HepG2 (cell line): ENCODE measurements around the gene MAP10. TPM values are rescaled to one million over a fixed set of nuclear protein-coding genes. Genes with fewer than 3 reads are reported as not detected.

Experiments
- ATAC-seq: fragments of 200-7000 bp; cut with Tn5 transposase; 3 replicates; pipeline ENCODE4 v1.9.1; 2020; ENCODE audit warnings: mild to moderate bottlenecking, moderate library complexity
- Bru-seq: library from RNA; stranded (reverse); fragments of 400-500 nt; gene quantifications from one replicate; lab custom pipeline; 2021; lab: Mats Ljungman, UMichigan
- BruChase-seq, 2 experiments: library from RNA; stranded (reverse); fragments of 400-500 nt; gene quantifications; one replicate each; lab custom pipeline; 2021; lab: Mats Ljungman, UMichigan
- BruUV-seq: library from RNA; stranded (reverse); fragments of 400-500 nt; replicated peaks from 2 replicates; lab custom pipeline; 2021; lab: Mats Ljungman, UMichigan
- CTCF ChIA-PET: fragments of 300-600 bp; formaldehyde crosslinking; extraction: SDS; loops from one replicate; lab custom pipeline; 2021; ENCODE audit warnings: low total read pairs, inconsistent platforms, low intra/inter-chr PET ratio; lab: Yijun Ruan, JAX
- POLR2A ChIA-PET: fragments of 350-600 bp; sonication (Branson Sonifier 250); formaldehyde crosslinking; loops from one replicate; lab custom pipeline; 2020; ENCODE audit warnings: antibody characterized with exemption, inconsistent platforms; lab: Yijun Ruan, JAX
- DNase-seq: peaks from one replicate; pipeline ENCODE4 v3.0.0-alpha.2; 2015; ENCODE audit warnings: low spot score
- FAIRE-seq: peaks from 3 replicates; lab custom pipeline; 2011; peaks lifted over from hg19 to GRCh38; lab: Jason Lieb, UNC
- H2AFZ ChIP-seq: one replicate; pipeline ENCODE4 v1.6.1; 2011; ENCODE audit warnings: low read length, inconsistent platforms
- H3K27ac ChIP-seq: fragments of 300-600 bp; 3 replicates; pipeline ENCODE4 v1.8.0; 2011; ENCODE audit warnings: mixed run types, mild to moderate bottlenecking, mixed read lengths, low read length, inconsistent platforms; ENCODE audit not compliant: insufficient read depth; ENCODE audit errors: extremely low read length
- H3K27me3 ChIP-seq, 2 experiments: fragments of 200-600 bp in 1 of 2; 2 replicates in 1 of 2; 3 replicates in 1 of 2; pipeline versions ENCODE4 v1.6.0 to v1.8.0; 2011; ENCODE audit warnings: low read length in 2 of 2, mild to moderate bottlenecking in 2 of 2, moderate library complexity in 2 of 2, inconsistent platforms in 1 of 2; ENCODE audit not compliant: insufficient read depth in 2 of 2, control insufficient read depth in 1 of 2
- H3K36me3 ChIP-seq, 2 experiments: fragments of 200-600 bp in 1 of 2; replicated peaks in 1 of 2; 2 replicates in 1 of 2; 3 replicates in 1 of 2; pipeline versions ENCODE4 v1.5.1 to v1.8.0; 2011; ENCODE audit warnings: low read length in 2 of 2, inconsistent platforms in 1 of 2; ENCODE audit not compliant: insufficient read depth in 2 of 2, control insufficient read depth in 1 of 2
- H3K4me1 ChIP-seq: 2 replicates; pipeline ENCODE4 v1.5.1; 2012; ENCODE audit warnings: low read length, inconsistent platforms; ENCODE audit not compliant: insufficient read depth
- H3K4me2 ChIP-seq: 2 replicates; pipeline ENCODE4 v1.6.0; 2011; ENCODE audit warnings: low read depth, low read length, inconsistent platforms
- H3K4me3 ChIP-seq, 3 experiments: fragments of 200-600 bp in 1 of 3; sonication (generic), shearing (Covaris generic) in 1 of 3; replicated peaks in 1 of 3; 2 replicates each; pipeline ENCODE4 v1.5.1; 2011 to 2016; ENCODE audit warnings: low read length in 3 of 3, inconsistent platforms in 2 of 3, low read depth in 2 of 3, mild to moderate bottlenecking in 2 of 3, control low read depth in 1 of 3, mixed read lengths in 1 of 3; ENCODE audit not compliant: insufficient read depth in 1 of 3
- H3K79me2 ChIP-seq: one replicate; pipeline ENCODE4 v1.6.1; 2011; ENCODE audit warnings: low read length, inconsistent platforms; ENCODE audit not compliant: insufficient read depth
- H3K9ac ChIP-seq: 2 replicates; pipeline ENCODE4 v1.6.0; 2011; ENCODE audit warnings: mild to moderate bottlenecking, low read depth, low read length, inconsistent platforms; ENCODE audit not compliant: insufficient read depth
- H3K9me3 ChIP-seq: 2 replicates; pipeline ENCODE4 v1.5.1; 2012; ENCODE audit warnings: mild to moderate bottlenecking, low read length
- H4K20me1 ChIP-seq: 2 replicates; pipeline ENCODE4 v1.6.0; 2011; ENCODE audit warnings: inconsistent platforms, mild to moderate bottlenecking, low read length, moderate library complexity; ENCODE audit not compliant: insufficient read depth
- MAFG ChIP-seq: sonication (generic); formaldehyde crosslinking; IDR thresholded peaks from 2 replicates; pipeline ENCODE4 v1.5.1; 2020; ENCODE audit warnings: mild to moderate bottlenecking, missing genetic modification reagents
- U2AF2 ChIP-seq: fragments of 200-400 bp; formaldehyde crosslinking; IDR thresholded peaks from 2 replicates; pipeline ENCODE4 v1.6.1; 2017; ENCODE audit warnings: low read depth, mild to moderate bottlenecking, low read length
- ZNF619 ChIP-seq: sonication (generic); formaldehyde crosslinking; IDR thresholded peaks from 2 replicates; pipeline ENCODE4 v1.4.0; 2020; ENCODE audit warnings: mild to moderate bottlenecking, missing genetic modification reagents
- ZNF709 ChIP-seq: sonication (generic); formaldehyde crosslinking; IDR thresholded peaks from 2 replicates; pipeline ENCODE4 v1.5.0; 2020; ENCODE audit warnings: mild to moderate bottlenecking, missing genetic modification reagents
- ZNF775 ChIP-seq: sonication (generic); formaldehyde crosslinking; IDR thresholded peaks from 2 replicates; pipeline ENCODE4 v1.4.0; 2020; ENCODE audit warnings: missing genetic modification reagents, mild to moderate bottlenecking, moderate library complexity, borderline replicate concordance
- WGBS: methylation state at CpG from one replicate; pipeline ENCODE4 v1.1.6; 2017; ENCODE audit warnings: low lambda C conversion rate; 5-methylcytosine and 5-hydroxymethylcytosine counted together
- in situ Hi-C: cut with HindIII; loops from 2 replicates; pipeline ENCODE4 v1.10.0; 2017; ENCODE audit warnings: low pct_unique_long_range_greater_than_20kb; ENCODE audit not compliant: extremely low pct_ligation_motif_present
- intact Hi-C: fragments of 100-400 bp; cut with micrococcal nuclease; formaldehyde crosslinking; loops from one replicate; pipeline ENCODE4 v1.10.0; 2022; ENCODE audit not compliant: unreplicated experiment
- long read RNA-seq, 2 experiments: library from RNA in 1 of 2; library from polyadenylated mRNA in 1 of 2; stranded (forward) in 1 of 2; unstranded in 1 of 2; transcript quantifications; one replicate each; pipeline ENCODE4 v2.0.0, GENCODE V29; 2019 to 2022
- polyA minus RNA-seq, 3 experiments: library from RNA; depleted of rRNA, polyadenylated mRNA; stranded (reverse); fragments of >200 nt; gene quantifications; 2 replicates each; pipeline ENCODE4 v1.2.3, GENCODE V29; 2011; ENCODE audit warnings: low replicate concordance in 1 of 3
- polyA plus RNA-seq, 8 experiments: library from polyadenylated mRNA; depleted of rRNA in 3 of 8; stranded (reverse) in 7 of 8; unstranded in 1 of 8; fragments of >200 nt; fragmentation: Illumina TruSeq in 4 of 8; extraction: Trizol in 4 of 8; gene quantifications; 2 replicates each; pipeline versions ENCODE4 v1.2.1 to v1.2.3, GENCODE V29; 2011 to 2016; ENCODE audit warnings: low read depth in 4 of 8, missing spikeins in 1 of 8, mixed read lengths in 1 of 8; ENCODE audit not compliant: insufficient read depth in 1 of 8
- total RNA-seq, 5 experiments: library from RNA; depleted of rRNA; stranded (reverse); fragments of >200 nt; fragmentation: Illumina TruSeq; extraction: Trizol; gene quantifications; 2 replicates each; pipeline ENCODE4 v1.2.3, GENCODE V29; 2016; ENCODE audit warnings: low read depth in 1 of 5
- TF ChIP-seq, protein P1 (sequence below): fragments of 450-650 bp; IDR thresholded peaks from 2 replicates; pipeline ENCODE4 v1.6.1; 2017
- TF ChIP-seq, protein P2 (sequence below): sonication (generic); formaldehyde crosslinking; IDR thresholded peaks from 2 replicates; pipeline ENCODE4 v1.5.0; 2020; ENCODE audit warnings: missing genetic modification reagents
- TF ChIP-seq, protein P3 (sequence below): sonication (generic); formaldehyde crosslinking; IDR thresholded peaks from 2 replicates; pipeline ENCODE4 v1.5.1; 2020; ENCODE audit warnings: mild to moderate bottlenecking, missing genetic modification reagents, borderline replicate concordance
- TF ChIP-seq, protein P4 (sequence below): sonication (generic); formaldehyde crosslinking; IDR thresholded peaks from 2 replicates; pipeline ENCODE4 v1.4.0; 2020; ENCODE audit warnings: missing genetic modification reagents

MAP10 gene
- total RNA-seq (2016; rRNA removed; fragmentation: Illumina TruSeq; extraction: Trizol) (not detected in 2 replicates), polyA plus RNA-seq (2011; rRNA removed) (not detected in 2 replicates), polyA minus RNA-seq (2011; rRNA and poly(A)+ RNA removed; ENCODE audit: low replicate concordance) (not detected in 2 replicates), Bru-seq, nascent RNA (not detected), BruChase-seq, experiment 1, labeled RNA remaining after a 6-hour chase (percentile 15 among the genes with signal in this experiment), BruChase-seq, experiment 2, labeled RNA remaining after a 2-hour chase (not detected)
- not detected in 2 replicates for total RNA-seq (2016; cell fraction: cytosol; rRNA removed; fragmentation: Illumina TruSeq; extraction: Trizol; ENCODE audit: low read depth)
- not detected in 2 replicates for total RNA-seq (2016; cell fraction: insoluble cytoplasmic fraction; rRNA removed; fragmentation: Illumina TruSeq; extraction: Trizol)
- not detected in 2 replicates for total RNA-seq (2016; cell fraction: membrane; rRNA removed; fragmentation: Illumina TruSeq; extraction: Trizol)
- total RNA-seq (2016; cell fraction: nucleus; rRNA removed; fragmentation: Illumina TruSeq; extraction: Trizol), result not detected in 2 replicates
- polyA plus RNA-seq (2011; cell fraction: cytosol; rRNA removed), result not detected in 2 replicates
- not detected in 2 replicates for polyA plus RNA-seq (2011; cell fraction: nucleus; rRNA removed)
- not detected in 2 replicates for polyA plus RNA-seq (2012)
- polyA plus RNA-seq (2016; cell fraction: cytosol; fragmentation: Illumina TruSeq; extraction: Trizol; ENCODE audit: low read depth), result not detected in 2 replicates
- not detected in 2 replicates for polyA plus RNA-seq (2016; cell fraction: insoluble cytoplasmic fraction; fragmentation: Illumina TruSeq; extraction: Trizol; ENCODE audit: low read depth)
- not detected in 2 replicates for polyA plus RNA-seq (2016; cell fraction: membrane; fragmentation: Illumina TruSeq; extraction: Trizol; ENCODE audit: low read depth)
- not detected in 2 replicates for polyA plus RNA-seq (2016; cell fraction: nucleus; fragmentation: Illumina TruSeq; extraction: Trizol; ENCODE audit: insufficient read depth, low read depth)
- not detected in 2 replicates for polyA minus RNA-seq (2011; cell fraction: cytosol; rRNA and poly(A)+ RNA removed)
- polyA minus RNA-seq (2011; cell fraction: nucleus; rRNA and poly(A)+ RNA removed), result not detected in 2 replicates
- long read RNA-seq, experiment 1, result 0 reads
- long read RNA-seq, experiment 2, result 0 reads

DNA sequence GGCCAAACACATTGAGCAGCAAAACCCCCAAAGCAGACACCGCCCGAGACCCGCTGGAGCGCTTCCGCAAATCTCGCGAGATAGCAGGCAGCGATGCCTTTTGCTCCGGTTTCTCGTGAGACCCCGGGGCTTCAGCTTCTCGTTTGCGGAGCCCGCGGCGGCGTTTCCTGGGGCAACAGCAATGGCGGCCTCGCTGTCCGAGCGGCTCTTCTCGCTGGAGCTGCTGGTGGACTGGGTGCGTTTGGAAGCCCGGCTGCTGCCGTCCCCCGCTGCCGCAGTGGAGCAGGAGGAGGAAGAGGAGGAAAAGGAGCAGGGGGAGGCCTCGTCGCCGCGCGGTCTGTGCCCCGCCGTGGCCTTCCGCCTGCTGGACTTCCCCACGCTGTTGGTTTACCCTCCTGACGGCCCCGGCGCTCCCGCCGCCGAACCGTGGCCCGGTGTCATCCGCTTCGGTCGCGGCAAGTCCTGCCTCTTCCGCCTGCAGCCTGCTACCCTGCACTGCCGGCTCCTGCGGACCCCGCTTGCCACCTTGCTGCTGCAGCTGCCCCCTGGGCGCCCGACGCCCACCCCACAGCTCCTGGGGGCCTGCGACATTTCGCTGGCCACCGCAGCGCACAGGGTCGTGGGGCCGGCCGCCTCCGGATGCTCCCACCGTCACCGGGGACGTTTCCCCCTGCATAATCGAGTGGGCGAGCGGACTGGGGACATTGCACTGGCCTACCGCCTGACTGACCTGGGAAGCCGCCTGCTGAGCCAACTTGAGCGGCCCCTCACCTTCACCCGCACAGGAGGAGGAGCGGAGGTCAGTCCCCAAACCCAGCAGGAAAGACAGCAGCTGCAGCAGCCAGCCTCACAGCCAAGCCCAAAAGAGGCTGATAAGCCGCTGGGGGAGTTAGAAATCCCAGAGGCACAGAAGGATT lies at the start of gene MAP10:
MAP10 (plus strand) TSS at position 148 of the 917 bp plus-strand sequence; CDS start at position 182, 34 bp downstream.
- H3K36me3 ChIP-seq, result no peaks in the 10 kb centered on the region
- TF ChIP-seq, protein P1, sequence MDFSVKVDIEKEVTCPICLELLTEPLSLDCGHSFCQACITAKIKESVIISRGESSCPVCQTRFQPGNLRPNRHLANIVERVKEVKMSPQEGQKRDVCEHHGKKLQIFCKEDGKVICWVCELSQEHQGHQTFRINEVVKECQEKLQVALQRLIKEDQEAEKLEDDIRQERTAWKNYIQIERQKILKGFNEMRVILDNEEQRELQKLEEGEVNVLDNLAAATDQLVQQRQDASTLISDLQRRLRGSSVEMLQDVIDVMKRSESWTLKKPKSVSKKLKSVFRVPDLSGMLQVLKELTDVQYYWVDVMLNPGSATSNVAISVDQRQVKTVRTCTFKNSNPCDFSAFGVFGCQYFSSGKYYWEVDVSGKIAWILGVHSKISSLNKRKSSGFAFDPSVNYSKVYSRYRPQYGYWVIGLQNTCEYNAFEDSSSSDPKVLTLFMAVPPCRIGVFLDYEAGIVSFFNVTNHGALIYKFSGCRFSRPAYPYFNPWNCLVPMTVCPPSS, result no peak
- TF ChIP-seq, protein P2, sequence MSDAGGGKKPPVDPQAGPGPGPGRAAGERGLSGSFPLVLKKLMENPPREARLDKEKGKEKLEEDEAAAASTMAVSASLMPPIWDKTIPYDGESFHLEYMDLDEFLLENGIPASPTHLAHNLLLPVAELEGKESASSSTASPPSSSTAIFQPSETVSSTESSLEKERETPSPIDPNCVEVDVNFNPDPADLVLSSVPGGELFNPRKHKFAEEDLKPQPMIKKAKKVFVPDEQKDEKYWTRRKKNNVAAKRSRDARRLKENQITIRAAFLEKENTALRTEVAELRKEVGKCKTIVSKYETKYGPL, result no peak
- TF ChIP-seq ZNF619, result no peak
- no peak for TF ChIP-seq U2AF2
- TF ChIP-seq, protein P3, sequence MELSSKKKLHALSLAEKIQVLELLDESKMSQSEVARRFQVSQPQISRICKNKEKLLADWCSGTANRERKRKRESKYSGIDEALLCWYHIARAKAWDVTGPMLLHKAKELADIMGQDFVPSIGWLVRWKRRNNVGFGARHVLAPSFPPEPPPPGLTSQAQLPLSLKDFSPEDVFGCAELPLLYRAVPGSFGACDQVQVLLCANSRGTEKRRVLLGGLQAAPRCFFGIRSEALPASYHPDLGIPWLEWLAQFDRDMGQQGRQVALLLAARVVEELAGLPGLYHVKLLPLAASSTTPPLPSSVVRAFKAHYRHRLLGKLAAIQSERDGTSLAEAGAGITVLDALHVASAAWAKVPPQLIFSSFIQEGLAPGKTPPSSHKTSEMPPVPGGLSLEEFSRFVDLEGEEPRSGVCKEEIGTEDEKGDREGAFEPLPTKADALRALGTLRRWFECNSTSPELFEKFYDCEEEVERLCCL (CRISPR knock-in tag), result no peak
- no peak for TF ChIP-seq ZNF775
- TF ChIP-seq, protein P4, sequence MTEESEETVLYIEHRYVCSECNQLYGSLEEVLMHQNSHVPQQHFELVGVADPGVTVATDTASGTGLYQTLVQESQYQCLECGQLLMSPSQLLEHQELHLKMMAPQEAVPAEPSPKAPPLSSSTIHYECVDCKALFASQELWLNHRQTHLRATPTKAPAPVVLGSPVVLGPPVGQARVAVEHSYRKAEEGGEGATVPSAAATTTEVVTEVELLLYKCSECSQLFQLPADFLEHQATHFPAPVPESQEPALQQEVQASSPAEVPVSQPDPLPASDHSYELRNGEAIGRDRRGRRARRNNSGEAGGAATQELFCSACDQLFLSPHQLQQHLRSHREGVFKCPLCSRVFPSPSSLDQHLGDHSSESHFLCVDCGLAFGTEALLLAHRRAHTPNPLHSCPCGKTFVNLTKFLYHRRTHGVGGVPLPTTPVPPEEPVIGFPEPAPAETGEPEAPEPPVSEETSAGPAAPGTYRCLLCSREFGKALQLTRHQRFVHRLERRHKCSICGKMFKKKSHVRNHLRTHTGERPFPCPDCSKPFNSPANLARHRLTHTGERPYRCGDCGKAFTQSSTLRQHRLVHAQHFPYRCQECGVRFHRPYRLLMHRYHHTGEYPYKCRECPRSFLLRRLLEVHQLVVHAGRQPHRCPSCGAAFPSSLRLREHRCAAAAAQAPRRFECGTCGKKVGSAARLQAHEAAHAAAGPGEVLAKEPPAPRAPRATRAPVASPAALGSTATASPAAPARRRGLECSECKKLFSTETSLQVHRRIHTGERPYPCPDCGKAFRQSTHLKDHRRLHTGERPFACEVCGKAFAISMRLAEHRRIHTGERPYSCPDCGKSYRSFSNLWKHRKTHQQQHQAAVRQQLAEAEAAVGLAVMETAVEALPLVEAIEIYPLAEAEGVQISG (CRISPR knock-in tag), result no peak
- no peak for TF ChIP-seq ZNF709
- no peak for TF ChIP-seq MAFG (CRISPR knock-in tag)

More for the DNA sequence above, at the start of gene MAP10:
- no peak within 1 kb of the TSS for H2AFZ ChIP-seq
- ChIA-PET POLR2A (no interaction called here), CTCF (no interaction called here)
- H3K4me2 ChIP-seq, result no peak within 1 kb of the TSS
- H3K27ac ChIP-seq, result no peak within 1 kb of the TSS
- 73% methylated on average over 43 of the region's 75 CpGs for WGBS
- ATAC-seq (no peak), FAIRE-seq (no peak), DNase-seq (no peak)
- no peaks in the 10 kb centered on the region for H3K79me2 ChIP-seq
- no peak within 1 kb of the TSS for H3K4me3 ChIP-seq
- H4K20me1 ChIP-seq, result no peaks in the 10 kb centered on the region
- H3K27me3 ChIP-seq, result no peaks in the 10 kb centered on the region; a peak in 1 of 5 replicates
- H3K9ac ChIP-seq, result no peak within 1 kb of the TSS
- intact Hi-C loops (no loop called here), in situ Hi-C loops (no loop called here)
- no TSS peak for BruUV-seq
- peaks cover 9% of the 10 kb centered on the region for H3K4me1 ChIP-seq
- no peaks in the 10 kb centered on the region for H3K9me3 ChIP-seq
